Neural cell (in vitro differentiated cells): Measurements from ENCODE around the gene CHST11. TPM values are rescaled to one million over a fixed set of nuclear protein-coding genes. Genes with fewer than 3 reads are reported as not detected.
"Not testable (repeated sequence)": the region's sequence is repeated elsewhere in the genome, so short reads cannot be mapped to it uniquely, and the experiment has no call there.

Experiments
- H2AFZ ChIP-seq: fragments of 200-600, 300-800 bp; sonication (generic), shearing (Covaris generic); 2 replicates; pipeline ENCODE4 v1.6.0; 2014; ENCODE audit warnings: low read depth, mild to moderate bottlenecking, antibody characterized with exemption, low read length, moderate library complexity
- H3F3A ChIP-seq: fragments of 200-600 bp; shearing (Covaris generic); 2 replicates; pipeline ENCODE4 v1.6.1; 2016; ENCODE audit warnings: mild to moderate bottlenecking, moderate library complexity, mixed read lengths, antibody characterized with exemption, low read length; ENCODE audit not compliant: insufficient read depth, poor library complexity, severe bottlenecking
- H3K27ac ChIP-seq: fragments of 200-600, 300-800 bp; sonication (generic), shearing (Covaris generic); 2 replicates; pipeline ENCODE4 v1.5.1; 2014; ENCODE audit warnings: mild to moderate bottlenecking, low read length, moderate library complexity
- H3K27me3 ChIP-seq: fragments of 300-800, 200-600 bp; sonication (generic), shearing (Covaris generic); 2 replicates; pipeline ENCODE4 v1.6.0; 2014; ENCODE audit warnings: mild to moderate bottlenecking, low read depth, low read length, moderate library complexity; ENCODE audit not compliant: insufficient read depth
- H3K36me3 ChIP-seq: fragments of 300-800, 200-600 bp; sonication (generic), shearing (Covaris generic); 2 replicates; pipeline ENCODE4 v1.5.1; 2014; ENCODE audit warnings: mild to moderate bottlenecking, antibody characterized with exemption, low read length, moderate library complexity; ENCODE audit not compliant: insufficient read depth
- H3K4me2 ChIP-seq: fragments of 300-800, 200-600 bp; sonication (generic), shearing (Covaris generic); 2 replicates; pipeline ENCODE4 v1.6.0; 2014; ENCODE audit warnings: mild to moderate bottlenecking, low read length
- H3K4me3 ChIP-seq: fragments of 300-800, 200-600 bp; sonication (generic), shearing (Covaris generic); 2 replicates; pipeline ENCODE4 v1.5.1; 2014; ENCODE audit warnings: mild to moderate bottlenecking, low read length, moderate library complexity
- H3K79me2 ChIP-seq: fragments of 200-600 bp; shearing (Covaris generic); replicated peaks from 2 replicates; pipeline ENCODE4 v1.6.0; 2014; ENCODE audit warnings: mild to moderate bottlenecking, low read length, moderate library complexity; ENCODE audit not compliant: insufficient read depth
- H3K9ac ChIP-seq: fragments of 300-800, 200-600 bp; sonication (generic), shearing (Covaris generic); 2 replicates; pipeline ENCODE4 v1.6.1; 2016; ENCODE audit warnings: mild to moderate bottlenecking, low read length, mixed read lengths
- H3K9me2 ChIP-seq: fragments of 200-600 bp; shearing (Covaris generic); 2 replicates; pipeline ENCODE4 v1.6.1; 2016; ENCODE audit warnings: mild to moderate bottlenecking, low read length, mixed read lengths; ENCODE audit not compliant: insufficient read depth
- H3K9me3 ChIP-seq: fragments of 200-600, 300-800 bp; sonication (generic), shearing (Covaris generic); 2 replicates; pipeline ENCODE4 v1.6.1; 2016; ENCODE audit warnings: mild to moderate bottlenecking, mixed run types, low read length, moderate library complexity, mixed read lengths
- H4K20me1 ChIP-seq: fragments of 200-600 bp; shearing (Covaris generic); 2 replicates; pipeline ENCODE4 v1.6.1; 2016; ENCODE audit warnings: mild to moderate bottlenecking, mixed run types; ENCODE audit not compliant: insufficient read depth
- MXI1 ChIP-seq: fragments of 450-650 bp; conservative IDR thresholded peaks from 2 replicates; pipeline ENCODE4 v1.6.1; 2014; ENCODE audit warnings: antibody characterized with exemption, mild to moderate bottlenecking; ENCODE audit not compliant: poor library complexity, severe bottlenecking
- RAD21 ChIP-seq: fragments of 450-650 bp; conservative IDR thresholded peaks from 2 replicates; pipeline ENCODE4 v1.6.1; 2014; ENCODE audit warnings: antibody characterized with exemption, mild to moderate bottlenecking, moderate library complexity
- TAF1 ChIP-seq: IDR thresholded peaks from 2 replicates; pipeline ENCODE4 v1.6.1; 2012; ENCODE audit warnings: low read depth
- polyA plus RNA-seq: library from polyadenylated mRNA; depleted of rRNA; stranded (reverse); fragments of >200 nt; gene quantifications from 2 replicates; pipeline ENCODE4 v1.2.3, GENCODE V29; 2014
- TF ChIP-seq, protein P1 (sequence below): fragments of 450-650 bp; IDR thresholded peaks from 2 replicates; pipeline ENCODE4 v1.5.1; 2014; ENCODE audit warnings: antibody characterized with exemption, mild to moderate bottlenecking, moderate library complexity; ENCODE audit not compliant: poor library complexity, severe bottlenecking
- TF ChIP-seq, protein P2 (sequence below): IDR thresholded peaks from 2 replicates; pipeline ENCODE4 v1.6.1; 2012; ENCODE audit warnings: borderline replicate concordance

CHST11 gene
- polyA plus RNA-seq, 1 donor from 2014 or later, result 15.0 TPM

DNA sequence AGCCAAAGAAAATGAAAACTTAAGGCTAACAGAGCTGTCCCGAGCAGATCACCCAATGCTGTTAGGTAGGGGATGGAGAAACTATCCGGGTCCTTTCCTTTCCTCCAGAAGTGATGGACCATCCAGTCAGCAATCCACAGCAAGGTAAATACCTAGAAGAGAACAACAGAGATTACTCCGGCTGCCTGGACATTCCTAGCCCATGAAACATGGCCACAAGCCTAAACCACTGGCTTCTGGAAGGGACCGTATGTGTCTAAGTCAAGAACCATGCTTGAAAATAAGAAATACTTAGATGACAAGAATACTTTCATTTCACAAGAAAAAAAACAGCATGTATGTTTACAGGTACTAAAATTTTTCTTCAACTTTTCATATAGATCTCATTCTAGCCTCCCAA, 348.4 kb downstream of the CHST11 start:
- no peak overlapping the region for H3K4me3 ChIP-seq
- H3K4me2 ChIP-seq, result no peak overlapping the region
- H3K9me2 ChIP-seq, result no peaks in the 10 kb centered on the region
- H3K27me3 ChIP-seq, result no peaks in the 10 kb centered on the region
- H4K20me1 ChIP-seq, result no peaks in the 10 kb centered on the region
- H3K79me2 ChIP-seq, result no peaks in the 10 kb centered on the region
- H3K9me3 ChIP-seq, result no peaks in the 10 kb centered on the region
- H2AFZ ChIP-seq, result no peak overlapping the region
- no peak overlapping the region for H3K27ac ChIP-seq
- no peaks in the 10 kb centered on the region for H3F3A ChIP-seq
- no peaks in the 10 kb centered on the region for H3K36me3 ChIP-seq
- no peak for TF ChIP-seq TAF1
- no peak overlapping the region for H3K9ac ChIP-seq

DNA sequence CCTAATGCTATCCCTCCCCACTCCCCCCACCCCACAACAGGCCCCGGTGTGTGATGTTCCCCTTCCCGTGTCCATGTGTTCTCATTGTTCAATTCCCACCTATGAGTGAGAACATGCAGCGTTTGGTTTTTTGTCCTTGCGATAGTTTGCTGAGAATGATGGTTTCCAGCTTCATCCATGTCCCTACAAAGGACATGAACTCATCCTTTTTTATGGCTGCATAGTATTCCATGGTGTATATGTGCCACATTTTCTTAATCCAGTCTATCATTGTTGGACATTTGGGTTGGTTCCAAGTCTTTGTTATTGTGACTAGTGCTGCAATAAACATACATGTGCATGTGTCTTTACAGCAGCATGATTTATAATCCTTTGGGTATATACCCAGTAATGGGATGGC, 349.4 kb downstream of the CHST11 start:
- not testable (repeated sequence) for H3K9ac ChIP-seq, H4K20me1 ChIP-seq, H3K4me3 ChIP-seq, H2AFZ ChIP-seq, H3K27ac ChIP-seq, H3K79me2 ChIP-seq, H3K9me2 ChIP-seq, H3K9me3 ChIP-seq, H3K27me3 ChIP-seq, H3F3A ChIP-seq, H3K4me2 ChIP-seq, H3K36me3 ChIP-seq

DNA sequence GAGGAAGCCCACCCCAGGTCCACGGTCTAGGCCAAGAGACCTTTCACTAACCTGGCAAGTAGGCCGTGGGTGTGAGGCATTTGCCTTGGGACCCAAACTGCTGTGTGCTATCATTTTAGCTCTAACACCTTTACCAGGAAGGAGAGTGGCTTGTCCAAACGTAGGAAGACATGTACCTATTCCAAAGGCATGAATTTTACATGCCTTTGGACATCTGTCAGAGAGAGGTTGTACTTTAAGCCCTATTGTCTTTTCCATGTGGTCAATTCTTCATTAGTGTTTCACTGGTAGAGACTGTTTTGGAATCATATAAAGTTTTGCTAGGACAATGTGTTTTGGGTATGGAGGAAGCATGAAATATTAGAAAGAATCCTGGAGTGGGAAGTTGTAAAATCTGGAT, 352.5 kb downstream of the CHST11 start:
- no peaks in the 10 kb centered on the region for H3K9me3 ChIP-seq
- no peak overlapping the region for H3K27ac ChIP-seq
- no peaks in the 10 kb centered on the region for H3F3A ChIP-seq
- H3K4me2 ChIP-seq, result no peak overlapping the region
- no peak overlapping the region for H3K4me3 ChIP-seq
- H3K9ac ChIP-seq, result no peak overlapping the region
- no peaks in the 10 kb centered on the region for H4K20me1 ChIP-seq
- no peaks in the 10 kb centered on the region for H3K36me3 ChIP-seq
- no peaks in the 10 kb centered on the region for H3K9me2 ChIP-seq
- no peak overlapping the region for H2AFZ ChIP-seq
- no peaks in the 10 kb centered on the region for H3K79me2 ChIP-seq
- H3K27me3 ChIP-seq, result no peaks in the 10 kb centered on the region
- TF ChIP-seq MXI1 (no peak), RAD21 (no peak), TAF1 (no peak)
- TF ChIP-seq, protein P1, sequence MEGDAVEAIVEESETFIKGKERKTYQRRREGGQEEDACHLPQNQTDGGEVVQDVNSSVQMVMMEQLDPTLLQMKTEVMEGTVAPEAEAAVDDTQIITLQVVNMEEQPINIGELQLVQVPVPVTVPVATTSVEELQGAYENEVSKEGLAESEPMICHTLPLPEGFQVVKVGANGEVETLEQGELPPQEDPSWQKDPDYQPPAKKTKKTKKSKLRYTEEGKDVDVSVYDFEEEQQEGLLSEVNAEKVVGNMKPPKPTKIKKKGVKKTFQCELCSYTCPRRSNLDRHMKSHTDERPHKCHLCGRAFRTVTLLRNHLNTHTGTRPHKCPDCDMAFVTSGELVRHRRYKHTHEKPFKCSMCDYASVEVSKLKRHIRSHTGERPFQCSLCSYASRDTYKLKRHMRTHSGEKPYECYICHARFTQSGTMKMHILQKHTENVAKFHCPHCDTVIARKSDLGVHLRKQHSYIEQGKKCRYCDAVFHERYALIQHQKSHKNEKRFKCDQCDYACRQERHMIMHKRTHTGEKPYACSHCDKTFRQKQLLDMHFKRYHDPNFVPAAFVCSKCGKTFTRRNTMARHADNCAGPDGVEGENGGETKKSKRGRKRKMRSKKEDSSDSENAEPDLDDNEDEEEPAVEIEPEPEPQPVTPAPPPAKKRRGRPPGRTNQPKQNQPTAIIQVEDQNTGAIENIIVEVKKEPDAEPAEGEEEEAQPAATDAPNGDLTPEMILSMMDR, result no peak
- TF ChIP-seq, protein P2, sequence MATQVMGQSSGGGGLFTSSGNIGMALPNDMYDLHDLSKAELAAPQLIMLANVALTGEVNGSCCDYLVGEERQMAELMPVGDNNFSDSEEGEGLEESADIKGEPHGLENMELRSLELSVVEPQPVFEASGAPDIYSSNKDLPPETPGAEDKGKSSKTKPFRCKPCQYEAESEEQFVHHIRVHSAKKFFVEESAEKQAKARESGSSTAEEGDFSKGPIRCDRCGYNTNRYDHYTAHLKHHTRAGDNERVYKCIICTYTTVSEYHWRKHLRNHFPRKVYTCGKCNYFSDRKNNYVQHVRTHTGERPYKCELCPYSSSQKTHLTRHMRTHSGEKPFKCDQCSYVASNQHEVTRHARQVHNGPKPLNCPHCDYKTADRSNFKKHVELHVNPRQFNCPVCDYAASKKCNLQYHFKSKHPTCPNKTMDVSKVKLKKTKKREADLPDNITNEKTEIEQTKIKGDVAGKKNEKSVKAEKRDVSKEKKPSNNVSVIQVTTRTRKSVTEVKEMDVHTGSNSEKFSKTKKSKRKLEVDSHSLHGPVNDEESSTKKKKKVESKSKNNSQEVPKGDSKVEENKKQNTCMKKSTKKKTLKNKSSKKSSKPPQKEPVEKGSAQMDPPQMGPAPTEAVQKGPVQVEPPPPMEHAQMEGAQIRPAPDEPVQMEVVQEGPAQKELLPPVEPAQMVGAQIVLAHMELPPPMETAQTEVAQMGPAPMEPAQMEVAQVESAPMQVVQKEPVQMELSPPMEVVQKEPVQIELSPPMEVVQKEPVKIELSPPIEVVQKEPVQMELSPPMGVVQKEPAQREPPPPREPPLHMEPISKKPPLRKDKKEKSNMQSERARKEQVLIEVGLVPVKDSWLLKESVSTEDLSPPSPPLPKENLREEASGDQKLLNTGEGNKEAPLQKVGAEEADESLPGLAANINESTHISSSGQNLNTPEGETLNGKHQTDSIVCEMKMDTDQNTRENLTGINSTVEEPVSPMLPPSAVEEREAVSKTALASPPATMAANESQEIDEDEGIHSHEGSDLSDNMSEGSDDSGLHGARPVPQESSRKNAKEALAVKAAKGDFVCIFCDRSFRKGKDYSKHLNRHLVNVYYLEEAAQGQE, result no peak
